ENCODE measurements around the gene ZBTB42.
A peak's percentile ranks its signal among the peaks of the same experiment; 100 is the strongest.
"Not testable (repeated sequence)": the region's sequence is repeated elsewhere in the genome, so short reads cannot be mapped to it uniquely, and the experiment has no call there.

Gene ZBTB42

GRCh38 chr14:104810316-104810715, 9.4 kb downstream of the ZBTB42 start:
- no peak for DNase-seq (ENCODE audit: low read depth)

DNA sequence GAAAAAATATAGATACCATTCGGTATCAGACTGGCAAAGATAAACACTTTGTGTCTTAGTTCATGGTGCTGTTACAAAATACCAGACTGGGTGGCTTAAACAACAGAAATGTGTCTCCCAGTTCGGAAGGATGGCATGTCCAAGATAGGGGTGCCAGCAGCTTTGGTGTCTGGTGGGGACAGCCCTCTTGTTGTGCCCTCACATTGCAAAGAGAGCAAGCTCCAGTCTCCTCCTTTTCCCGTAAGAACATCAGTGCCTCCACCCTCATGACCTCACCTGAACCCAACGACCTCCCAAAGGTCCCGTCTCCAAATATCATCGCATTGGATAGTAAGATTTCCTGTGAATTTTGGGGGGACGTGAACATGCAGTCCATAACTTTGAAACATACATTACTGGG, 12.4 kb downstream of the ZBTB42 start:
- no peak for DNase-seq (ENCODE audit: low read depth)

DNA sequence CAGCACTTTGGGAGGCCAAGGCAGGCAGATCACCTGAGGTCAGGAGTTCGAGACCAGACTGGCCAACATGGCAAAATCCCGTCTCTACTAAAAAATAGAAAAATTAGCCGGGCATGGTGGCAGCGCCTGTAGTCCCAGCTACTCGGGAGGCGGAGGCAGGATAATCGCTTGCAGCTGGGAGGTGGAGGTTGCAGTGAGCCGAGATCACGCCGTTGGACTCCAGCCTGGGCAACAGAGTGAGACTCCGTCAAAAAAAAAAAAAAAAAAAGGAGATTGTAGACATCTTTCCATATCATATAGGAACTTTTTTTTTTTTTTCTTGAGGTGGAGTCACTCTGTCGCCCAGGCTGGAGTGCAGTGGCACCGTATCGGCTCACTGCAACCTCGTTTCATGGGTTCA, 13.8 kb downstream of the ZBTB42 start:
- DNase-seq (ENCODE audit: low read depth) = not testable (repeated sequence)

GRCh38 chr14:104816616-104816884, 15.6 kb downstream of the ZBTB42 start:
- DNase-seq (ENCODE audit: low read depth) = no peak

- no peak for DNase-seq (ENCODE audit: low read depth)
Observed at GRCh38 chr14:104817930-104818713, 17.2 kb downstream of the ZBTB42 start.

- DNase-seq (ENCODE audit: low read depth) = no peak
Observed at GRCh38 chr14:104818714-104819161, 17.8 kb downstream of the ZBTB42 start.

GRCh38 chr14:104819361-104819781, 18.5 kb downstream of the ZBTB42 start:
- no peak for DNase-seq (ENCODE audit: low read depth)

DNA sequence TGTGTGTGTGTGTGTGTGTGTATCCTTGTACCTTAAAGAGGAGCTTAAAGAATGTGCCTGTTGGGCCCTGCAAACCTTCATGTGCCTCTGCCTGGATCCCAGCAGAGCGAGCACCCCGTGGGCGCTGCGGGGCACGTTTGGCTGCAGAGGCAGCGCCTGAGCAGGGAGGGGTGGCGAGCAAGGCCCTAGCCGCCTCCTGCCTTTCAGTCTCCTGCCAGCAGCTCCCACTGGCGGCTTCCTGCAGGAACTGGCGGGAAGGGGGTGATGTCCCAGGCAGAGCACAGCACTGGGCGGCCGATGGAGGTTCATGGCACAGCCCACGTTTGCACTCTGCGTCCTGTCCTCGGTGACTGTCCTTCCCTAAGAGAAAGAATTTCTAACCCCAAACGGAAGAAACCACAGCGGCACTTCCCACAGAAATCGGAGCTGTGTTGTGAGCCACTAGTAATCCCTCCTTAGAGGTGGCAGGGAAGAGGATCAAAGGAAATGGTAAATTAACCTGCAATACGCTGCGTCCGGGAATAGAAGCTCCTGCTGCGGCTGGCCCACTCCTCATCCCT, 19.8 kb downstream of the ZBTB42 start:
- peak; percentile 68 for DNase-seq (ENCODE audit: low read depth)

DNA sequence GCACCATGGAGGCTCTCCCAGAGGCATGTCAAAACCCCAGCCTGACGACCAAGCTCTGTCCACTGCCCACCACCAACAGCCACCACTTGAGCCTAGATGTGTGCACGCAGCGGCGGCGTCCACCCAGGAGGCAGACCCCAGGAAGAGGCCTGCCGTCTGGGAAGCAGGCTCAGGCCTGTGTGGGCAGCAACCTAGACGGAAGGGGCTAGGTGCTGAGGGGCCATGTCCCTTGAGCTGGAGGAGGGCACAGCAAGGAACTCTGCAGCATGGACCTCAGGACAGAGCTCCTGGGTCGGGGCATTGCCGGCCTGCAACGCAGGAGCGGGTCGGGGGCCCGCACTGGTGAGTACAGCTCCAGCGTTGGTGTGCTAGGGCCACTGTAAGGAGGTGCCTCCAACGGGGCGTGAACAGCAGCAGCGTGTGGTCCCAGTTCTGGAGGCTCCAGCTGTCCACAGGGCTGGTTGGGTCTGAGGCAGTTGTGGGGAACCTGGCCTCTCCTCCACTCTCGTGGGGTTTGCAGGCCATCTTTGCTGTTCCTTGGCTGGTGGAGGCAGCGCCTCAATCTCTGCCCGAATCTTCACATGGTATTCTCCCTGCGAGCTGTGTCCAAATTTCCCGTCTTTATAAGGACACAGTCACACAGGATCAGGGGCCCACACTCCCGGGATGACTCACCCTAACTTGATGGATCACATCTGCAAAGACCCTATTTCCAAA, 20.5 kb downstream of the ZBTB42 start:
- no peak for DNase-seq (ENCODE audit: low read depth)

GRCh38 chr14:104821971-104822608, 21.2 kb downstream of the ZBTB42 start:
- no peak for DNase-seq (ENCODE audit: low read depth)

GRCh38 chr14:104822821-104823615, 22.1 kb downstream of the ZBTB42 start:
- DNase-seq (ENCODE audit: low read depth) = no peak

DNA sequence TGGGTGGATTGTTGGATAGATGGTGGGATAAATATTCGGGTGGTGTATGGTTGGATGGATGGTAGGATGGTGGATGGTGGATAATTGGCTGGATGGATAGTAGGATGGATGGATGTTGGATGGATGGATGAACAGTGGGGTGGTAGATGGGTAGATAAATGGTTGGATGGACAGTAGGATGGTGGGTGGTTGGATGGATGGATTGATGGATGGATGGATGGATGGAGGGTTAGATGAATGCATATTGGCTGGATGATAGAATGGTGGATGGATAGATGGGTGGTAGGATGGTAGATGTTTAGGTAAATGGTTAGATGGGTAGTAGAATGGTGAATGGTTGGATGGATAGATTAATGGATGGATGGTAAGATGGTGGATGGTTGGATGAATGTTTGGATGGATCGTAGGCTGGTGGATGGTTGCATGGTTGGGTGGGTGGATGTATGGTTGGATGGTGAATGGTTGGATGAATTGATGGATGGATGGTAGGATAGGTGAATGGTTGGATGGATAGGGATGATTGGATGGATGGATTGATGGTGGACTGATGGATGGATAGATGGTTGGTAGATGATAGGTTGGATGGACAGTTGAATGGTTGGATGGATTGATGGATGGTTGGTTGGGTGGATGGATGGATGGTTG, 23.6 kb downstream of the ZBTB42 start:
- DNase-seq (ENCODE audit: low read depth) = no peak

DNA sequence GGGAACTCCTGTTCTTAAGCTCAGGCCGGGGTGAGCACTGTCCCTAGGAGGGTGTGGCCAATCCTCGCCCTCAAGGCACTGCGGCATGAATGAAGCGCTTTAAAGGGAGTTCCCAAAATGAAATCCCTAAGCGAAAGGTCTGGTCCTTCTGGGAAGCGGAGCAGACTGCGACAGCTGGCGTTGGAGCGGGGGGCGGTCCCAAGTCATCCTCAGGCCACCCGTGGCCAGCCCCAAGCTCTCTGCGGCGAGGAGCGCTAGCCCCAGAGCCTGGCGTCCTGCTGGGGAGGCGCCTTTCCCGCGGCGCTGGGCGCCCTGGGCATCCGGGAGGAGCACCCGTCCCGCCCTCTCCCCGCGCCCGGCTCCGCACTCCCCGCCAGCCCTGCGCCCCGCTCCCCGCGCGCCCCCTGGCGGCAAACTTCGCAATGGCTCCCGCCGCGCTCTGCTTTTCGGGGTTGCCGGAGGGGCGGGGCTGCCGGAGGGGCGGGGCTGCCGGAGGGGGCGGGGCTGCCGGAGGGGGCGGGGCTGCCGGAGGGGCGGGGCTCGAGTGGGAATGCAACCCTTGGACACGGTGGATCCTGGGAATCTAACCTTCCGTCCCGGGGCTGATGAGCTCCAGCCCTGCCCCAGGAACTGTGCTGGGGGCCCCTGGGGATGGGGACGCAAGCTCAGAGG, 25.4 kb downstream of the ZBTB42 start:
- peak; percentile 70 for DNase-seq (ENCODE audit: low read depth)

DNA sequence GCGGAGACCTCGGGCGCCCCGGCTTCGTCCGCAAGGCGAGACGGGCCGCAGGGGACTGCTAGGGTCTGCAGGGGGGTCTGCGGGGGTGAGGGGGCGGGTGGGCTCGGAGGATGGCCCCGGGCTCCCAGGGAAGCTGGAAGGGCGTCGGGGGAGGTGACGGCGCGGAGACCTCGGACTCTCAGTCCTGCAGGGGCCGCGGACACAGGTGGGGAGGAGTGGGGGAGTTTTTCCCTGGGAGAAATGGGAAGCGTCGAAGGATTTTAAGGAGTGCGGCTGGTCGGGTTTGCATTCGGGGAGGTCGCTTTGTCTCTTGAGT, 25.9 kb downstream of the ZBTB42 start:
- no peak for DNase-seq (ENCODE audit: low read depth)

- peak; percentile 26 for DNase-seq (ENCODE audit: low read depth)
Observed at GRCh38 chr14:104827177-104828055, 26.5 kb downstream of the ZBTB42 start.

- no peak for DNase-seq (ENCODE audit: low read depth)
Observed at GRCh38 chr14:104830781-104831180, 29.9 kb downstream of the ZBTB42 start.

GRCh38 chr14:104836171-104836935, 35.5 kb downstream of the ZBTB42 start:
- not testable (repeated sequence) for DNase-seq (ENCODE audit: low read depth)

DNA sequence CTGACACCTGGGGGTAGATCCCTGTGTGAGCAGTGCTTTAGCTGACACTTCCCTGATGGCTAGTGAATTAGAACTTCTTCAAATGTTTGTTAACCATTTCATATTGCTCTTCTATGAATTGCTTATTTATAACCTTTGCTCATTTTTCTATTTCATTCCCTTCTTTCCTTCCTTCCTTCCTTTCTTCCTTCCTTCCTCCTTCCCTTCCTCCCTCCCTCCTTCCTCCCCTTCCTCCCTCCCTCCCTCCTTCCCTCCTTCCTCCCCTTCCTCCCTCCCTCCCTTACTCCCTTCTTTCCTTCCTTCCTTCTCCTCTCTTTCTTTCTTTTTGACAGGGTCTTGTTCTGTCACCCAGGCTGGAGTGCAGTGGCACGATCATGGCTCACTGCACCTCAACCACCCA, 40.8 kb downstream of the ZBTB42 start:
- no peak for DNase-seq (ENCODE audit: low read depth)

DNA sequence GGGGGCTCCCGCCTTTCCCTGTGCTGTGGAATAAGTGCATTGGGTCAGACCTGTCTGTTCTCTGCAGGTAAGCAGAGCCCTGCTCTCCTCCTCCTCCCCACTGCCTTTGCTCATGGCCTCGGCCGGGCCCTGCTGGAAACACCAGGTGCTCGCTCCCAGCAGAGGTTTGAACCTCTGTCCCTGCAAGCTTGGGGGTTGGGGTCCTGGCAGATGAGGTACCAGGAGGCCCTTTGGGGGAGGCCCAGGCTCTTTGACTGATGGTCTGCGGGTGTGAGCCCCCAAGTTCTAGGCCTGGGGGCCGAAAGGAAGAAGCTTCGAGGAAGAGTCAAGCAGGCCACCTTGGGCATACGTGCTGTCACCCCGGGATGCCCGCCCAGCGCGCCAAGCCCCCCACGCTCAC, 42.1 kb downstream of the ZBTB42 start:
- no peak for DNase-seq (ENCODE audit: low read depth)

Measured in fibroblast of gingiva (primary cell).